ENCODE measurements around the gene CEP97. TPM values are rescaled to one million over a fixed set of nuclear protein-coding genes. Genes with fewer than 3 reads are reported as not detected.
"Not testable (repeated sequence)": the region's sequence is repeated elsewhere in the genome, so short reads cannot be mapped to it uniquely, and the experiment has no call there.

CEP97 gene
- total RNA-seq, 1 donor from 2014 or later: 4.6 TPM

GRCh38 chr3:101702726-101703125 is 21.7 kb upstream of the CEP97 start:
- no peak for ATAC-seq

- ATAC-seq: peak; percentile 96
Observed at GRCh38 chr3:101703169-101703568, 21.2 kb upstream of the CEP97 start.

- ATAC-seq: peak; percentile 80
Observed at GRCh38 chr3:101704639-101705038, 19.8 kb upstream of the CEP97 start.

DNA sequence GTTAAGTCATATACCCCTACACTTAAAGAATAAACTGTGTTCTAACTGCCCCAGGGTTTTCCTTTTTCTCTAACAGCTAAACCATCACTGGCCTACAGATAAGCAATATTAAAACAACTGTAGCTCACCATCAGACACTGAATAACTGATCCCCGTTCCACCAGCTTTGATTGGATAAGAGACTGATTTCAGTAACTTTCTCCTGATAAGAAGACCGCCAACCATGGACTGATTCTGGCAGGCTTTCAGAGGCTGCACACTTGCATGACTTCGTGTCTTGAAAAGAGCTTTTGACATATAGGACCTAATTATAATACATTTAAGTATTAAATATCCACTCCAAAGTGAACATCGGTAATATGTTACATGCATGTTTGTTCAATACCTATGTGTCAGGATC is 15.3 kb upstream of the CEP97 start:
- no peak for ATAC-seq

GRCh38 chr3:101718455-101718854 is 6.0 kb upstream of the CEP97 start:
- ATAC-seq: no peak

GRCh38 chr3:101719604-101720185 is 4.7 kb upstream of the CEP97 start:
- peak; percentile 8 for ATAC-seq

DNA sequence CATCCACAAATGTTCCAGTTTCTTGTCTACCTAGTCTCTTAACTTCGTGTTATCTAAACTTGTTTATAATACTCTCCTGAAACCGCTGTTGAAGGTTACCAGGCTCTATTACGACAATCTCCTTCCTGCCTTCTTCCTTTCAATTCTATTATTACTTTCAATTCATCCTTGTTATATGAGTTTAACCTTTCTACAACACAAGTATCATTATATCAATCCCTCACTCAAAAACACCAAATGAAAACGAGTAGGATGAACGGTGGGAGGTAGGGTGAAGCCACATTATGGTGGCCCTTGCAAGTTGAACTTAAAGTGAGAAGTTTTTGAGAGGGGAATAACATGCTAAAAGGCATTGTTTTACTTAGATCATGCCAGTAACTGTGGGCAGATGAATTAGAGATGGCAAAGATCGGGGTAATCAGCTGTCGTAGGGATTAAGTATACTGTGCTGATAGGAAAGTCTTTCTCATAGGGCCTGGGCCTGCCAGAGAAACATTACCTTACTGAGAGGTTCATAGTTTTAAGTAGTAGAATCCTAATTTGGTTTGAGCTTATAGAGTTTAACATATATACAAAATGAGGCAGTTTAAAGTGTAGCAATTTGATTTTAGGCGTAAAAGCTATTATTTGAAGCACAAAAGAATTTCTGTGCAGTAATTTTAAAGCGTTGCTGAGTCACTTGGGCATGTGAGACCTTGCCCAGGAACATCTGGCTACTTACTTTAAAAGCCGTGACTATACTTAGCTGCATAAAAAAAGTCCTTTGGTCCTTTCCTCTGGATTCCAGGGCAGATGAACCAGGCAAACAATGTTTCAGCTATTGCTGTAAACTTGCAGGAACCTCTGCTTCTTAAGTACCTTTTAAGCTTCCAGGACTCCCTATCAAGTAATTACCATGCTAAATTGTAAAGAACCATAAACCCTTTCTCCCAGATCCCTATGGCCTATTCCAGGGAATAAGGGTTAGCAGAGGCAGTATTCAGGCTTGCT is 3.3 kb upstream of the CEP97 start:
- peak; percentile 25 for ATAC-seq

DNA sequence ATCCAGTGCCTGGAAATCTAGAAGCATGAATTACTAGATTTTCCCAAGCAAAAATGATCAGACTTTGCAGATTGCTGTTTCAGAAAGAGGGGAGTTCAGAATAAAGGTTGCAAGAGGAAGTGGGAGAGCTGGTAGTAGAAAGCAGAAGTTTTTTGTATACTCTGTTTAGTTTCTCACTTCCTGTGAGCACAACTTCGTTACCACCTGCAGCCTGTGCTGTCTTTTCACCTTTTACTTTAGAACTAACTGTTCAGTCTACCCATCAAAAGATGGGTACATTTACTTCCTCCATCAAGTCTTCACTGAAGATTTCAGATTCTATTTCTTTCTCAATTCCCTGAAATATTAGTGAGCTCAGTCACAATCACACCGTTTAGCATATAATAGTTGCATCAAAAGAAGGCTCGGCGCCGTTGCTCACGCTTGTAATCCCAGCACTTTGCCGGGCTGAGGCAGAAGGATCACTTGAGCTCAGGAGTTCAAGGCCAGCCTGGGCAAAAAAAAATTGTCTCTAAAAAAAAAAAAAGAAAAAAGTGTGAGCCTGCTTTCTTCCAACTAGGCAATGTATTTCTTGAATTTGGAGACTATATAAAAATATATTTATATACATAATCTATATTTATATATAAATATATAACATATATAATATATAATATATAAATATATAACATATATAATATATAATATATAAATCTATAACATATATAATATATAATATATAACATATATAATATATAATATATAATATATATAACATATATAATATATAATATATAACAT is 1.8 kb upstream of the CEP97 start:
- ATAC-seq: no peak

GRCh38 chr3:101725194-101725889 is 928 bp downstream of the CEP97 start:
- ATAC-seq: peak; percentile 22

GRCh38 chr3:101725890-101726275 is 1.5 kb downstream of the CEP97 start:
- no peak for ATAC-seq

GRCh38 chr3:101729586-101729985 is 5.2 kb downstream of the CEP97 start:
- no peak for ATAC-seq

DNA sequence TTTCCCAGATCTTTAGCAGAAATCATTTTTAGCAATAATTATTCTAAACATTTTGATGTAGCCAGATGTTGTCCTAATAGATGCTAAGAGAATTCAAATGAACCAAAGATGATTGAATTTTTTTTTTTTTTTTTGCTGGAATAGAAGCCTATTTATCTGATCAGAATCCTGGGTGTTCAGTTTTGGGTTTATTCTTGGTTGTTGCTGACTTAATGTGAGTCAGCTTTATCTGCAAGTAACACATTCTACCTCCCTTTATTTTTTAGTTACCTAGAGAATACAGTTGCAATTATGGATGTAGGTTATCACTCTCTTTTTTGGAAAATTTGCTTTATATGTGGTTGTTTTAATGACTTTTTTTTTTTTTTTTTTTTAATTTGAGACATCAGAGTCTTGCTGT is 6.4 kb downstream of the CEP97 start:
- no peak for ATAC-seq

DNA sequence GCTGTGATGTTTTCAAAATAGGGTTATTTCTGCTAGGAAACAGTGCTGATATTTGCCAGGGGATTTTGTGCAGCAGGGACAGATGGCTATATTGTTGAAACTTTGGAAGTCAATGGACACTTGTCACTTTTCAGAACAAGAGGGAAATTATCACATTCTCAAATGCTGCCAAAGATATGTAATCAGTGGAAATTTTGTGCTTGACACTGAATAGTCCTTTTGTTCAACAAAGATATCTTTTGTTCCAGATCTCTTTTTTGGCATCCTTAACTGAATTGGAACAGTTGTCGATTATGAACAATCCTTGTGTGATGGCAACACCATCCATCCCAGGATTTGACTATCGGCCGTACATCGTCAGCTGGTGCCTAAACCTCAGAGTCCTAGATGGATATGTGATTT is 7.8 kb downstream of the CEP97 start:
- no peak for ATAC-seq

- ATAC-seq: no peak
Observed at GRCh38 chr3:101735833-101736232, 11.4 kb downstream of the CEP97 start.

GRCh38 chr3:101741914-101742313 is 17.5 kb downstream of the CEP97 start:
- not testable (repeated sequence) for ATAC-seq

GRCh38 chr3:101744811-101745210 is 20.4 kb downstream of the CEP97 start:
- no peak for ATAC-seq

DNA sequence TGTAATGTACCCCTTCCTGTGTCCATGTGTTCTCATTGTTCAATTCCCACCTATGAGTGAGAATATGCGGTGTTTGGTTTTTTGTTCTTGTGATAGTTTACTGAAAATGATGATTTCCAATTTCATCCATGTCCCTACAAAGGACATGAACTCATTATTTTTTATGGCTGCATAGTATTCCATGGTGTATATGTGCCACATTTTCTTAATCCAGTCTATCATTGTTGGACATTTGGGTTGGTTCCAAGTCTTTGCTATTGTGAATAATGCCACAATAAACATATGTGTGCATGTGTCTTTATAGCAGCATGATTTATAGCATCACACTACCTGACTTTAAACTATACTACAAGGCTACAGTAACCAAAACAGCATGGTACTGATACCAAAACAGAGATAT is 21.5 kb downstream of the CEP97 start:
- not testable (repeated sequence) for ATAC-seq

GRCh38 chr3:101753386-101754113 is 29.1 kb downstream of the CEP97 start:
- ATAC-seq: not testable (repeated sequence)

DNA sequence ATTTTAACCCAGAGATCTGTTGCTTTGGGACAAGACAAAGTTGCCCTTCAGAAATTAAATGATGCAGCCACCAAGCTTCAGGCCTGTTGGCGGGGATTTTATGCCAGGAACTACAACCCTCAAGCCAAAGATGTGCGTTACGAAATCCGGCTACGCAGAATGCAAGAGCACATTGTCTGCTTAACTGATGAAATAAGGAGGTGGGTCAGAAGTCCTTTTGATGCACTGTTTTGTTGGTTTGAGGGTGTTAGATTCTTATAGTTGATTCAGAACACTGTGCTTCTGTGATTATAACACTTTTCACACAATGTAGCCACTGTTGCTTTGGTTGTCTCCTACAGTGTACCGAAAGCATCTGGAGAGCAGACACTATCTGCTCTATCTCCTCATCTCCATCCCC is 33.8 kb downstream of the CEP97 start:
- ATAC-seq: no peak

DNA sequence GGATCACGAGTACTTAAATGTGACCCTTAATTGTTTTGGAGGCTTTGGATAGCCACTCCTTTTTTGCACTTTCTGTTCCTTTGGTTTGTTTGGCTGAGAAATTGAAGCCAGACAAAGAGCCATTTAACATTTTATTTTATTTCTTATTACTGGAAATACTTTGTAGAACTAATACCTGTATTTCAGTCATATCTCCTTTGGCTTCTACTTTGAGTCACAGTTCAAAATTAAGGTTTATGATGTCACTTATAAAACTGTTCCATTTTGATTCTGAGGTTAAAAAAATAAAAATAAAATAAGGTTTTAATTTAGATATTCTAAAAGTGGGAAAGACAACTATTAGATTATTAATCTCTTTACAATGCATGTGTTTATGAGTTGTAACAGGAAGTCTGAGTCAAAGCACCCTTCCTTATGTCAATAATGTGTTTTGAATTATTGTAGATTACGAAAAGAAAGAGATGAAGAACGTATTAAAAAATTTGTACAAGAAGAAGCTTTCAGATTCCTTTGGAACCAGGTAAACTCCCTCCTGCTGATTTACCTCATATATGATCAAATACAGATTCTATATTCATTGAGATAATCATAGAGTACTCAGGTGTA is 37.7 kb downstream of the CEP97 start:
- ATAC-seq: no peak

- not testable (repeated sequence) for ATAC-seq
Observed at GRCh38 chr3:101777745-101778281, 53.4 kb downstream of the CEP97 start.
